HL-60/S4 (cell line): ENCODE data around the gene C17orf107.
"Not testable (repeated sequence)": the region's sequence is repeated elsewhere in the genome, so short reads cannot be mapped to it uniquely, and the experiment has no call there.

Experiments
- in situ Hi-C: fragments of 300-500 bp; cut with MboI; formaldehyde crosslinking; loops from 2 replicates; pipeline ENCODE4 v1.14.3; 2022; ENCODE audit warnings: low sequenced_read_pairs

C17orf107 gene

GRCh38 chr17:4899341-4900230 lies at the start of gene C17orf107:
C17orf107 (plus strand) TSS chr17:4899536; CDS start chr17:4899763, 227 bp downstream.
- in situ Hi-C loops, result no loop called here

DNA sequence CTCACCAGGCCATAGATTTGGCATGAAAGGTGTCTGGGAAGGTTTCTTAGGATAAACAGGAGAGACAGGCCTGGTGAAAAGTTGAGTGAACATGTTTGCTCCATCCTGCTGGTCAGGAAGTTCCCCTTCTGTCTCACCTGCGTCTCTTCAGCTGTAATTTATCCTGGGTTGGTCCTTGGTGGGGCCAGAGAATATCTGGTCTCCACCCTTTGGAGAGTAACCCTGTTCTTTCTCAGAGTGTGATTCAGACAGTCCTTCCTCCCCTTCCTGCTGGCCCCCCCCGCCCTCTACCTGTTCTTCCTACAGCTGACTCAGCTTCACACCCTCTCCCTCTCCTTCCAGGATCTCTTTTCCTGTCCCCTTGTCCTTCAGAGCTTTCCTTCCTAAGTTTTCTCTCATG lies 49.1 kb upstream of the C17orf107 start:
- in situ Hi-C loops, result no loop called here

GRCh38 chr17:4851084-4851483 lies 48.3 kb upstream of the C17orf107 start:
- in situ Hi-C loops, result no loop called here

- in situ Hi-C loops, result no loop called here
Observed at GRCh38 chr17:4852567-4853207, 46.6 kb upstream of the C17orf107 start.

- in situ Hi-C loops, result no loop called here
Observed at GRCh38 chr17:4853208-4853671, 46.1 kb upstream of the C17orf107 start.

- in situ Hi-C loops, result no loop called here
Observed at GRCh38 chr17:4854111-4854681, 45.1 kb upstream of the C17orf107 start.

DNA sequence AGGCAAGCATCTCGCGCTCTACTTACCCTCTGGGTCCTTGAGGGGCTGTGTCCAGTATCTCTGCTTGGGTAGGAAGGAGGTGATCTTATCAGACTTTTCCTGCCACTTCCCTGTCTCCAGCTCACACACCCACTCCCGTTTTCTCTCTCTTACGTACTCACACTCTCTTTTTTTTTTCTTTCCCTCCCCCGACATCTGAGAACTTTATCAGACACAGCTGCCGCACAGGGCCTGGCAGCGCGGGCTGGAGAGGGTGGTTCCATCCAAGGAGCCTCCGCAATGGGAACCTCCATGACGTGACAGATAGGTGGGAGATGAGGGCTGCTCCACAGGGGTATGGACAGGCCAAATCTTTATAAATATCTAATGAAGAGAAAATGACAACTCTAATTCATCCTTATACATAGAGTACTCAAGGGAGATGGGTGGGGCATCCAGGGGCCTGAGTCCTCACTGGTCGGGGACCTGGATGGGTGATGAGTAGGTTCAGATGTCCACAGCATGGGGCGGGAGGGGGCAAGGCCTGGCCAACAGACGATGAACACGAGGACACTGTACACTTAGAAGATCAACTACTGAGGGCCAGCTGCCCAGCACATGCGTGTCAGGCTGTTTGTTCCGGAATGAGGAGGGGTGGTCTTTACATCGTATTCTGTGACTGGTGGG lies 42.9 kb upstream of the C17orf107 start:
- in situ Hi-C loops, result no loop called here

- in situ Hi-C loops, result no loop called here
Observed at GRCh38 chr17:4856937-4857314, 42.4 kb upstream of the C17orf107 start.

GRCh38 chr17:4857347-4857746 lies 42.0 kb upstream of the C17orf107 start:
- in situ Hi-C loops, result not testable (repeated sequence)

DNA sequence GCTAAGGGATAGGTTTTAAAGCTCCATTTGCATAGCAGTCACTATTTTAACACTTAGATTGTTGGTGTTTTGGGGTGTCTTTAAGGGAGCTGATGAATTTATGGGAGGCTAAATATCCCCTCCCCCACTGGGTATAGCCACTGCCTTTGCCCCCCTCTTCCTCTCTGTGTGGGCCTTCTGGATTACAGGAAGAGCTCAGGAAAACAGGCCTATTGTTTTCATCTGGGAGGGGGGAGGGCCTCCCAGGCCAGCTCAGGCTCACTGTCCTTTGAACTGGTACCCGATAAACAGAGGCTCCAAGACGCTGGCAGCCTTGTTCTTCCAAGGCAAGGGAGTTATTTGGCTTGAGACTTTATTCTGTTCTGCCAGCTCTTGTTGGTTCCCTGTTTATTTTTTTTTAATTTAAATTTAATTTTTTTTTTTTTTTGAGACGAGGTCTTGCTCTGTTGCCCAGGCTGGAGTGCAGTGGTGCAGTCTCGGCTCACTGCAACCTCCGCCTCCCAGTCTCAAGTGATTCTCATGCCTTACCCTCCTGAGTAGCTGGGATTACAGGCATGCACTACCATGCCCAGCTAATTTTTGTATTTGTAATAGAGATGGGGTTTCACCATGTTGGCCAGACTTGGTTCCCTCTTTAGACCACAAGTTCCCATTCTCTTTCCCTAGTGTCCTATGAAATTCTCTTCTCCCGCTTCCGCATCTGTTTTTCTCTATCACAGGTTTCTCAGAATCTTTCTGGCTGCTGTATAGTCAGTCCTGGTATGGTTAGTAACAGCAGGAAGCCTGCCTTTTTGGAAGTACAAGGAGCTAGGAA lies 41.1 kb upstream of the C17orf107 start:
- in situ Hi-C loops, result no loop called here

DNA sequence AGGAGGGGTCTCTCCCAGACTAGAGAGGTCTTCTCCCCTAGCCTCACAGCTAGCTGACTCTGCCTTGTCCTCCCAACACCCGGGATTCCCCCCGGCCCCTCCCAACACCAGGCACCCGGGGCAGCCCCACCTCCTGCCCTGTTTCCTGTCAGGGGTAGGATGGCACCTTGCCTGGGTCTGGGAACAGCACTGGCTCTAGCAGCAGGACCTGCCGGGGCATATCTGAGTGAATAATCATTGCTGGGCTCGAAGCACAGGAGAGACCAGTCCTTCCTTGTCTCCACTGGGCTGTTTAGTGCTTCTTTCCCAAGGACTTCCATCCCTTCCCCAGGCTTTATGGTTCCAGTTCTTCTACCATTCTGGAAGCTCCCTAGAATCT lies 40.5 kb upstream of the C17orf107 start:
- in situ Hi-C loops, result no loop called here

- in situ Hi-C loops, result no loop called here
Observed at GRCh38 chr17:4859816-4860625, 39.3 kb upstream of the C17orf107 start.

- in situ Hi-C loops, result no loop called here
Observed at GRCh38 chr17:4860651-4861050, 38.7 kb upstream of the C17orf107 start.

- in situ Hi-C loops, result no loop called here
Observed at GRCh38 chr17:4861052-4861451, 38.3 kb upstream of the C17orf107 start.

- in situ Hi-C loops, result no loop called here
Observed at GRCh38 chr17:4862720-4863119, 36.6 kb upstream of the C17orf107 start.

DNA sequence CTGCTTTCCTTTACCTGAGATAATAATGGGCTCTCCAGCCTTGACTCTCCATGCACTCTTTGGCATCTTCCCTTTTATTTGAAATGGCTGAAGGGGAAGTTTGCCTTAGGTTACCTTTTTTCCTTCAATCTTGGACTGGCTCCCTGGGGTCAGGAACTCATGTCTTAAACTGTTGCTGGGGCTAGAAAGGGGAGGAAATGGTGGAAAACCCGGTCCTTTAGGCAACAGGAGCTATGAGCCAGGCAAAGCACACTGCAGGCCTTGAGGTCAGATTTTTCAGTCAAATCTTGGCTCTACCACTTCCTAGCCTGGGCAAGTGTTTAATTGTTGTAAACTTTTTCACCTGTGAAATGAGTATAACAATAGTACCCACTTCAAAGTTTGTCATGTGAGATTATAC lies 36.0 kb upstream of the C17orf107 start:
- in situ Hi-C loops, result no loop called here

DNA sequence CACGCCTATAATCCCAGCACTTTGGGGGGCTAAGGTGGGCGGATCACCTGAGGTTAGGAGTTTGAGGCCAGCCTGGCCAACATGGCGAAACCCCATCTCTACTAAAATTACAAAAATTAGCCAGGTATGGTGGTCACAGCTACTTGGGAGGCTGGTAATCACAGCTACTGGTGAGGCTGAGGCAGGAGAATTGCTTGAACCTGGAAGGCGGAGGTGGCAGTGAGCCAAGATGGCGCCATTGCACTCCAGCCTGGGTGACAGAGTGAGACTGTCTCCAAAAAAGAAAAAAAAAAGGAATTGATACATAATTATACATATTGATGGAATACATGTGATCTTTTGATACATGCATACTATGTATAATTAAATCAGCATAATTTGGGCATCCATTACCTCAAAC lies 31.8 kb upstream of the C17orf107 start:
- in situ Hi-C loops, result not testable (repeated sequence)

DNA sequence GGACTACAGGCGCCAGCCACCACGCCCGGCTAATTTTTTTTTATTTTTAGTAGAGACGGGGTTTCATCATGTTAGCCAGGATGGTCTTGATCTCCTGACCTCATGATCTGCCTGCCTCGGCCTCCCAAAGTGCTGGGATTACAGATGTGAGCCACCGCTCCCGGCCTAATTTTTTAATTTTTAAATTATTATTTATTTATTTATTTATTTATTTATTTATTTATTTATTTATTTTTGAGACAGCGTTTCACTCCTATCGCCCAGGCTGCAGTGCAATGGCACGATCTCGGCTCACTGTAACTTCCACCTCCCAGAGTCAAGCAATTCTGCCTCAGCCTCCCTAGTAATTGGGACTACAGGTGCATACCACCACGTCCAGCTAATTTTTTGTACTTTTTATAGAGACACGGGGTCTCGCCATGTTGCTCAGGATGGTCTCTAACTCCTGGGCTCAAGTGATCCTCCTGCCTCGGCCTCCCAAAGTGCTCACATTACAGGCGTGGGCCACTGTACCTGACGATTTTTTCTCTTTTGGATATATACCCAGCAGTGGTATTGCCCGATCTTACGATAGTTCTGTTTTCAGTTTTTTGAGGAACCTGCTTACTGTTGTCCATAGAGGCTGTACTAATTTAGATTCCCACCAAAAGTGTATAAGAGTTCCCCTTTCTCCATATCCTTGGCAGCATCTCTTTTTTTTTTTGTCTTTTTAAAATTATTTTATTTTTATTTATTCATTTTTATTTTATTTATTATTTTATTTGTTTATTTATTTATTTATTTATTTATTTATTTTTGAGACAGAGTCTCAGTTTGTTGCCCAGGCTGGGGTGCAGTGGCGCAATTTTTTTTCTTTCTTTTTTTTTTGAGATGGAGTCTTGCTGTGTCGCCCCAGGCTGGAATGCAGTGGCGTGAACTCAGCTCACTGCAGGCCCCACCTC lies 30.0 kb upstream of the C17orf107 start:
- in situ Hi-C loops, result not testable (repeated sequence)

GRCh38 chr17:4870855-4871254 lies 28.5 kb upstream of the C17orf107 start:
- in situ Hi-C loops, result no loop called here
